GM18498 (cell line): Measurements from ENCODE around the gene MYLIP.

Experiments used
- ATAC-seq: cut with Tn5 transposase; IDR thresholded peaks from one replicate; pipeline ENCODE4 v1.9.1; 2021; ENCODE audit warnings: mild to moderate bottlenecking, moderate library complexity; ENCODE audit not compliant: unreplicated experiment

MYLIP gene

DNA sequence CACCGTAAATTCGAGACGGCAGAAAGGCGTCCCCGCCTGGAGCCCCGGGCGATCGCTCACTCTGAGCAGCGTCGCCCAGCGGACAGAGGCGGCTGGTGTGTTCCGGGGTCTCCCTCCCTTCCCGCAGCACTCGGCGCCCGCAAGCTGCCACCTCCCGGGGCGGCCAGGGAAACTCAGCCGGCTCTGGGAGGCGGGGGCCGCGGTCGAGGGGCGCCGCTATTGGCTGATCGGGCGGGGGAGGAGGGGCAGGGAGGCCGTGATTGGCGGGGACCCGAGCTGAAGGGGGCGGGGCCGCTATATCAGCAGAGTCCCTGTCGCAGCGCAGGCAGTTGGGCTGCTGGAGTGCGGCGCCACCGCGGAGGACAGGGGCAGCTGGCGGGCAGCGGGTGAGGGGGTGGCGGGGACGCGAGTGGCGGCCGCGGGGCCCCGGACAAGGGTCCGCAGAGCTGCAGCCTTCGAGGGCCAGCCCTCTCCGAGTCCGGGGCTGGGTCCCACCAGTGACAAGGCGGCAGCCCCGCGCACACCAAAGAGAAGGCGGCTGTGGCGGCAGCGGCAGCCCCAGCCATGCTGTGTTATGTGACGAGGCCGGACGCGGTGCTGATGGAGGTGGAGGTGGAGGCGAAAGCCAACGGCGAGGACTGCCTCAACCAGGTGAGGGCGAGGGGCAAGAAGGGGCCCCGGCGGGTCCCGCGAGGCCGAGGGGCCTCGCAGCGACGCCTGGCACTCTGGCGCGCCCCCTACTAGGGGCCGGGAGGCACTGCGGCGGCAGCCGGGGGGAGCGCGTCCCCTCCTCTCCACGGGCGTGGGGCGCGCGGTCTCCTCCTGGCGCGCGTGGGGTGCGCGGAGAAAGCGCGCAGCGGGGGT, at the start of gene MYLIP:
TSS of gene MYLIP (plus strand) at position 328 of the 864 bp plus-strand sequence. CDS start at position 565, 237 bp downstream.
- peak; percentile 83 for ATAC-seq

DNA sequence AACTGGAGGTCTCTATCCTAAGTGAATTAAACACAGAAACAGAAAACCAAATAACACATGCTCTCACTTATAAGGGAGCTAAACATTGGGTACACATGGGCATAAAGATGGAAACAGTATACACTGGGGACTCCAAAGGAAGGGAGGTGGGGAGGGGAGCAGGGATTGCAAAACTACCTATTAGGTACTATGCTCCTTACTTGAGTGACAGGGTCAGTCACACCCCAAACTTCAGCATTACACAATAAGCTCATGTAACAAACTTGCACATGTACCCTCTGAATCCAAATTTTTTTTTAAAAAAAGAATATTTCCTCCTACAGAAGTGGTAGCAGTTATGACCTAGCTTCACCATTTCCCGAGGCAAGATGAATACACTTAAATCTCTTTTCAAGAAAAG, 49.5 kb upstream of the MYLIP start:
- ATAC-seq: no peak

DNA sequence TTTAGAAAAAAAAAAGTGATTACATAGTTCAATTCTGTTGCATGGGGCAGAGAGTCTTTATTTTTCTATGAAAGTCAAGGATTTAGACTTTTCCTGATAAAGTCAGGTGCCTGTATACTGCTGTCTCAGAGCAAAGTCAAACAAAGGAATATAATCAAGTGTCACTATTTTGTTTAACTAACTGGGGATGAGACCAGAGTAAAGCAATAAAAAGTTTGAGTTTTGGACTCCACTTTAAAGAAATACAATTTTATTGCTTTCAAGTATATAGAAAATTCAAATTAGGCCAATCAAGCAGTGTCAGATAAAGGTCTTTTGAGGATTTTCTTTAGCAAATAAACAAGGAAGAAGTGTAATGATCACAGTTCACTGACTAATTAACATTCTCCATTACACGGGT, 48.7 kb upstream of the MYLIP start:
- no peak for ATAC-seq

DNA sequence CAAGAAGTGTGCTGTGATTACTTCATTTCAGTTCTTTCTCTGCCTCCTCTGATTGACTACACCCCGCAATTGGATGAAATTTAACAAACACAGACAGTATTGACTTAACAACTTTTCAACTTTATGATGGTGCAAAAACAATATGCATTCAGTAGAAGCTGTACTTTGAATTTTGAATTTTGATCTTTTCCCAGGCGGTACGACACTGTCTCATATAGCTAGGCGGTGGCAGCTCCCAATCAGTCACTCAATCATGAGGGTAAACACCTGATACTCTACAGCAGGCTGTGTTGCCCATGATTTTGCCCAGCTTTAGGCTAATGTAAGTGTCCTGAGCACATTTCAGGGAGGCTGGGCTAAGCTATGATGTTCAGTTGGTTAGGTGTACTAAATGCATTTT, 47.6 kb upstream of the MYLIP start:
- no peak for ATAC-seq

DNA sequence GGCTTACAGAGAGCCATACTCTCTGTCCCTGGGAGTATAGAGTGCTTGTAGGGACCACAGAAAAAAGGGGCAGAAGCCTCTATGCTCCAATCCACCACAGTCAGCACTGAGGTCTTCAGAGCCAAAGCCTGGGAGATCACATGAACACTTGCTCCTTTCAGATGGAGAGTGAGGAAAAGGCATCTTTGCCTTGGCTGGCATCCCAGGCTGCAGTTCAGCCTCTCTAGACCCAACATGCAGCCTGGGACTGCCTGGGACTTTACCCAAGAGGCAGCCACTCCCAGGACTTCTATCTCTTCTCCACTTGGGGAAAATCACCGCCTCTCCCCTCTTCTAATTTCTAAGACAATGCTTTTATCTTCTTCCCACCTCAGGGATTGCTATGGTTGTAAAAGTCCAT, 46.5 kb upstream of the MYLIP start:
- no peak for ATAC-seq

DNA sequence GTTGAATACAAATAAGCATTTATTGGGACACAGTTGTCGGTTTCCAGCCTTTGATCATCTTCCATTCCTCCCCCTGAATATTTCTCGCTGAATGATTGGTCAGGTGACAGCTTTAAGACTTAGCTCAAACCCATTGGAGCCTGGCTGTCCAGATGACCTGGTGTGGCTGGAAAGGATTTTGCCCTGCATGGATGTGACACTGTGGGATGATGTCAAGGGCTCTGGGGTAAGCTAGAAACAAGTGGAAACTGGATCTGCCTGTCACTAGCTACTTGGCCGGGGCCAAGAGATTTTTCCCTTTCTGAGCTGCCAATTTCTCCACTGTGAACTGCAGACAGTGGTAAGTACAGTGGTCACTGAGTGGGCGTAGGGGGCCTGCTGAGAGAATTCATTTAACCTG, 41.9 kb upstream of the MYLIP start:
- no peak for ATAC-seq

DNA sequence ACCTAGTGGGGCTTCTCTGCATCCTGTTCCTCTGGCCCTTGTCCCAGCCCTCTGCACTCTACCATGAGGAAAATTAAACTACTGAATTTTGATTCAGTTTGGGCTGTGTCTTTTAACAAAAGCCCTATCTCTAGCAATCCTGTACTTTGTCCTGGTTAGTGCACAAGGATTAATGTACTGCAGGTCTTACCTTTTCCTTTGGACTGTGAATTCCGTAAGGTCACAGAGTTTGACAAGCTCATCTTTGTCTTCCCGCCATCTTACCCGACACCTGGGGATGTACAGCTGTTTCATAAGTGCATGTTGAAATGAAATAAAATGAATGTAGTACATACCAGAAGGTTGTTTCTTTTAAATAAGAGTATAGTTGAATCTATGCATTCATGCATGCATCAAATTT, 41.5 kb upstream of the MYLIP start:
- ATAC-seq: no peak

DNA sequence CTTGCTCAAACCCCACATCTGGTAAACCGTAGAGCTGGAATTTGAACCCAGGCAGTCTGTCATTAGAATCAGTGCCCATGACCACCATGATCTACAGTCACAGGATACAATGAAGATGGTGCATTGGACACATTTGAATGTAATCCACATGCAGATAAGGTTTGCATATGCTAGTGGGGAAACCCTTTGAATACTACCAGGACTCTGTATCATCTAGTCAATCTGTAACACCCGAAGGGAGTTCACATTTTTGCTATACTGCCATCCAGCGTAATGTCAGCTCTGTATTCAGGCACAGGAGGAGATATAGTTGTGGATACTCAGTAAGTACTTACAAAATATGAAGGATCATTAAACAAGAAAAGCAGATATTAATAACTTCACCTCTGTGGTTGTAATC, 40.5 kb upstream of the MYLIP start:
- no peak for ATAC-seq

DNA sequence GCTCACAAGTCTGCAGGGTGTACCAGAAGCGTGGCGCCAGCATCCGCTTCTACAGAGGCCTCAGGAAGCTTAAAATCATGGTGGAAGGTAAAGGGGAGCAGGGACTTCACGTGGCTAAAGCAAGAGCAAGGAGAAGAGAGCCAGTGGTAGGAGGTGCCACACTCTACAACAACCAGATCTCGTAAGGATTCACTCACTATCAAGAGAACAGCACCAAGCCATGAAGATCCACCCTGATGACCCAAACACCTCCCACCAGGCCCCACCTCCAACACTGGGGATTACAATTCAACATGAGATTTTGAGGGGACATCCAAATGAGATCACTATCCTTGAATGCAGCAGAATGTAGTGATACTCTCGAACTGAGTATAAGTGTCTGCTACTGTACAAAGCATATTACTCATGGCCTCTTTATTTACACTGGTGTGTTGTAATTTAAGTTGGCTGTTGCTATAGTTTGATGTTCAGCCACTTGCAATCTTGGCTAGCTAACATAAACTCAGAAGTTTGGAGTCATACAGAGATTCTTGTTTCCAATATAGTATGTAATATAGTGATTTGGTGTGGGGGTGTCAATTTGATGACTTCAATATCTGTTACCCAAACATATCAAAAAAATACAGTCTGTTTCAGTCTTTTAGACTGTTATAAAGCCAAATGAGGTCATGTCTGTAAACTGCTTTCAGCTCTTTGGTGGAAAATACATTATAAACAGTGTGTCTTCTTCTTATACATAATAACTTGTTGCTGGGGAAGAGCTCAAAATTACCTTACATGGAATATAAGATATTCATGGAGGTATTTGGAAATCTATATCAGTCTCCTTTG, 39.4 kb upstream of the MYLIP start:
- no peak for ATAC-seq

DNA sequence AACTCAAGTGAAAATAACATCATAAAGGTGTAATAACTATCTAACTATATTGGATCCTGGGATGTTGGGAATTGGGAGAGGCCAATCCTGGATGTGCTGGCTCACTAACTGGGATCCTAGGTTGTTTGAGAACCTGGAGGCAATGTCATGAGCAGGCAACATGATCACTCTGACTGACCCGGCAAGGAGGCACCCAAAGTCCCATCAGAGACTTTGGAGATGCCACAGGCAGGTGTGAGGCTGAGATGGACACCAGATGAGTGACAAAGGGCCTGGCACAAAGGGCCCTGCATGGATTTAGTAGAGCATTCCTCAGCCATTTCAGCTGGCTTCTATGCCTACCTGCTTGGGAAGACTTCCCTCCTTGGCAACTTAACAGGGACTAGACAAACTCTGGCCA, 38.4 kb upstream of the MYLIP start:
- ATAC-seq: no peak

DNA sequence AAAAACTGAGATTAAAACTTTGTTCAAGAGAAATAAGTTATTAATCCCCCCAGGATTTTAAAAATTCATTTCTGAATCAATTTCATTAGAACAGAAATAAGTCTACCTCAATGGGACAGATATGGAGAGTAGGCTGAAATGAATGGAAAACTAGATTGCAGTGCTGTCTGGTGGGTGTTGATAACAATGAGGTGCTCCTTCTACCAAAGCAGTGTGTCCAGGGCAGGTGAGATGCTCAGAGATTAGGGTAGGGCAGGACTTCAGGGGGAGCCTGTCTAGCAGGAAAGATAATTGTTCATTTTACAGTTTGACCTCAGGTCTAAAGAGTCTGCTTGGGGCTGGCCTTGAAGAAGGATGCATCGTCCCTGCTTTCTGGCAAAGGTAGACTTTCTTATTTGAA, 38.0 kb upstream of the MYLIP start:
- ATAC-seq: no peak

DNA sequence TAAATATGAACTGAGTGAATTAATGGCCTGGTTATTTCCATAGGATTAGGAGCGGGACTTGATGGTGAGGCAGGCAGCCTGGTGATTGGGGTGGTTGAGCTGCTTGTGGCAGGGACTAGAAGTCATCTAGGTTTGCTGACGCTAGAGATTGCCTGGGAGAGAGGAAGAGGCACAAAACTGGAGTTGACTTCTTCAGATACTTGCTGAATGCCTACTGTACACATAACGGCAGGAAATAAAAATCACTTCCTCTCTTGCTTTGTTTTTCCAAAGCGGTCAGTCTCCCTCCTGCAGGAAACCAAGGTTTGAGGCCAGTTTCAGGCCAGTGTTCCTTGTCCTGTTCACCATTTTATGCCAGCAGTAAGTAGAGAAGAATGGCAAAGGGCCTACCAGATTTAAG, 36.7 kb upstream of the MYLIP start:
- no peak for ATAC-seq

DNA sequence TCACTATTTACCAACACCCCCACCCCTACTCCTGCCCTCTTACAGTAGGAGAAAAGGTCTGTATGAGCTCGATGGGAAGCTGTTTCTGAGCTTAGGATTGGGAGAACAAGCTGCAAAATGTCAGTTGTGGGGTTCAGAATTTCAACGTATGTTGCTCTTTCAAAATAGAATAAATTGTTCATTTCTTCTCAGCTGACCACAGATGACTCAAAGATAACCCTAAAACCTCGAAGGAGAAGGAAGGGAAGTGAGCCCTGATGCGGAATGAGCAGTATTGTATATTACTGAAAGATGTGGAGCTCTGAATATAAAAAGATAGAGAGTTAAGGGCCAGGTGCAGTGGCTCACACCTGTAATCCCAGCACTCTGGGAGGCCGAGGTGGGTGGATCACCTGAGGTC, 35.9 kb upstream of the MYLIP start:
- no peak for ATAC-seq

DNA sequence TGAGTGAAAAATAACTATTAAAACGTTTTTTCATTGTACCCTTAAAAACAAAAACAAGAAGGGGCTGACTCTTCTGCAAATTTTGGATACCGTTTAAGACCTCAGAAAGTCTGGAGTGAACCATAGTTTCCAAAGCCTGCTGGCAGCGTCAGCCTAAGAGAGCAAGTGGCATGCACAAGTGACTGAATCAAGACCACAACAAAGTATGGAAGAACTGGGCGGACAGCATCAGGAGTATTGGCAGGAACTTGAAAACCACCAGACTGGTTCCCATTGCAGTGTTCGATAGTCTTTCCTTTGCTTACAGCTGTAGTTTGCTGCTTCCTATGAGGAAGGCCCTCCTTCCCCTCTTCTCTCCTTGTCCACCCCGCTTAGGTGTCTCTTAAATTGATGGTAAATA, 33.7 kb upstream of the MYLIP start:
- ATAC-seq: no peak

DNA sequence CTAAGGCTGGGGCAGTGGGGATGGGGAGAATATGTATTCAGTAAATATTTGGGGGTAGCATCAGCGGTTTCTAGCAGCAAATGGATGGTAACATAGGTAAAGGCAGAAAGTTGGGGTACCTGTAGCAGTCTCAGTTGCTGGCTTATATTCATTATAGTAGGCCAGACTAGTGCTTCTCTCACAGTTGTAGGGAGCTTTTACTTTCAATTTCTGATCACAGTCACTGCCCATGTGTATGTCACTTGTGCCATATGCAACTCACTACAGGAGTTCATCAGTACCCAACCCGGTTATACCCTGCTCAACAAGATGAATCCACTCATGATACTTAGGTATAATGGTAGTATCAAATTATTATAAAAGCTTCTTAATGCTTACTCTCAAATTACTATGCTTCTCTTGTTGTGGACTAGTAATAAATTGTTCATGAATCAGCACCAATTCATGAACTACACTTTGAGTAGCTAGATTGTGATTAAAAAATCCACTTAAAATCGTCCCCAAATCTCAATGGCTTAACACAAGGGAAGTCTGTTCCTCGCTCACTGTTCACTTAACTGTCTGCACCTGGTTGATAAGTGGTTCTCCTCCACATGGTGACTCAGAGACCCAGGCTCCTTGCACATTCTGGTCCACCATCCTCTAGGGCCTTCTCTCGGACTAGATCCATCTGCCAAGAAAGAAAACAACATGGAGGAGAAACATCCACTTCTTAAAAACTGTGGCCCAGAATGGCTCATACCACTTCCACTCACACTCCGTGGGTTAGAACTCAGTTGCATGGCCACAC, 31.3 kb upstream of the MYLIP start:
- peak; percentile 89 for ATAC-seq

DNA sequence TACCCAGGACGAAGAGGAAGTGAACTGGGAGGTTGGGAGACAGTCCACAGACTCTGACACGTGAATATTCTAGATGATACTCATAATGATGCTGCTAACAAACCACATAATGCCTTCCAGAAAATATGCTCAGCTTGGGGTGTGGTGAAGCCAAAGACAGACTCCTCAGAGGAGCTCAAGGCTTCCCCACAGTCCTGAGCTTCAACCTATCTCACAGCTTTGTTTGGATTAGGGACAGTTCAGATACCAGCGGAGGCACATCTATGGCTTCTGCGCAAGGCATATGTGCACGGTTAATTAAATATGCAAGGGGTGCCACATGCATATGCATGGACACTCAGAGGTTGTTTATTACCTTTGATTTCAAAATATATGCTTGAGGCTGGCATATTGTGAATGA, 30.7 kb upstream of the MYLIP start:
- ATAC-seq: no peak

DNA sequence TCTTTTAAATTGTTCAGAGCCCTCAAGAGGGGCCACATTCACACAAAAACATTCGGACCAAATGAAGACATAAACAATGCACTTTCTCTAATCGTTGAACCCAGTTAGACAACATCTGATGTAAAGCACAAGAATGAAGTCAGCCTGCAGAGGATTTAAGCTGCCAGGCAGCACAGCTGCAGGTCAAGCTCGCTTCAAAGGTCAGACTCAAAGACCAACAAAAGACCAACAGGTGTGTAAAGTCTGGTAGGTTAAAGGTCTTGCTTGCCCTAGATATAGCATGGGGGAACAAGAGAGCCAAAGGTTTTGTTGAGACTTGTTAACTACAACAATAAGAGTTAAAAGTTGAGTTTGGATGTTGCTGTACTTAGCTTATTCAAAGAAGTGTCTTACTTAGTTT, 26.7 kb upstream of the MYLIP start:
- no peak for ATAC-seq

DNA sequence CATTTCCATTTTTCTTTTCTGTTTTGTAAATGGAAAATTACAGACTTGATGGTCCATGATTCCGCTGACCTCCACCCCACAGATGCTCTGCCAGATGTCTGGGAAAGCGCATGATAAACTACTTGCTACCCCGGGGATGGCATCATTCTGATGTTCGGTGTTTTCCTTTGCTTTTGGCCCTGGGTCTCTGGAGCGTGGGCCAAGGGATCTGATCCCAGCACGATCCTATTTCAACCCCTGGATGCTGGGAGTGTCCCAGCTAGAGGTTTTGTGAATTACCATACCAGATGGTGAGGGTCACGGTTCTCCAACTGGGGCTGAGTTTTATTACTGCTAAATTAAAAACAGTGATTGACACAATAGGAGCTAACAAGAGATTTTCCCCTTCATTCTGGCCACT, 25.2 kb upstream of the MYLIP start:
- ATAC-seq: no peak

DNA sequence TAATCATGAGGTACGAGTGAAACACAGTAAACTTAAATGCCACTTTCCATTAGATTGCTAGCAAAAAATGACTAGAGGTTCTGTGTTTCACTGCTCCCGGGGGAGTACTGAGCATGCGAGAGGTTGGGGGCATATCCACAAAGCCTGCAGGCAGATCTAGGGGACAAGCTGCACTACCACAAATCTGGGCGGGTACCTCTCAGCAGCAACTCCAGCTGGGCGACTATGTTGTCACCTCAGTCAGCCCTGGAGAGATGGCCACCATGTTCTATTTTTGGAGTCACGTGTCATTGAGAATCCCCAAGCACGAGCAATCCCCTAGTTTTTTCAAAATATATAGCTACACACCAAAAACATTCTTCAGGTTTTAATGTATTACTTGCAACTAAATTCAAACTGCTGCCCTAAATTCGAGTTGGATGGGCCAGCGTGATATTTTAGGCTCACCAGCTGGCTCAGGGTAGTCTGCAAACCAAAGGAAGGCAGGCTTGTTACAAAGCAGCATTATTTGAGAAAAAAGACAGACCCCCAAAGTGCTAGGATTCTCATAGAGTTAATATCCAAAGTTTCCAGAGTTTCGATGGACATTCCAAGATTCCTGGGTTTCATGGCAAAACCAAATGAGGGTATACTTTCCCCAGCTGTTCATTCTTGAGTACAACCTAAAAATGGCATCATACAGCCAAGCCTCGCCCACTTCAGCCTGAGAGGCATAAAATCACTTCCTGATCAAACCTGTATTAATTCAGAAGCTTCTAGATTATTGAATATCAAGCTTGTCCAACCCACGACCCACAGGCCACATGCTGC, 24.1 kb upstream of the MYLIP start:
- ATAC-seq: no peak

DNA sequence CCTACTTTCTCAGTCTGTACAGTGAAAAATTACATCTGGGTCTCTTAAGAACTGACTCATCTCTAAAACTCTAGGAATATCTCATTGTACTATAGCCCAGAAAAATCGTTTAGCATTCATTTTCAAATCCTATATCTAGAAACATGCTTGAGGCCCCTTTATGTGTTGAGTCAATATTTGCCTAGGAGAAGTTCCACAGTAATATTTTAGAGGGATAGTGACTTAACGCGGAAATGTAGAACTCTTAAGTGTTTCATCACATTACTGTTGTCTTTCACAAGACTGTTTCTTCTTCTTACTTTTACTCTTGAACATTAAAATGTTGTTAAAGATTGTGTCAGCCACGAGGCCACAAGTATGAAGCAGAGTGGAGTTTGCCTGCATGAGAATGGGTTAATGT, 23.0 kb upstream of the MYLIP start:
- ATAC-seq: no peak
